HG03439 (cell line): ENCODE data around the gene ANKK1.

Source experiments
- ATAC-seq: cut with Tn5 transposase; IDR thresholded peaks from one replicate; pipeline ENCODE4 v1.9.1; 2021; ENCODE audit warnings: mild to moderate bottlenecking, moderate library complexity; ENCODE audit not compliant: unreplicated experiment

The ANKK1 gene

DNA sequence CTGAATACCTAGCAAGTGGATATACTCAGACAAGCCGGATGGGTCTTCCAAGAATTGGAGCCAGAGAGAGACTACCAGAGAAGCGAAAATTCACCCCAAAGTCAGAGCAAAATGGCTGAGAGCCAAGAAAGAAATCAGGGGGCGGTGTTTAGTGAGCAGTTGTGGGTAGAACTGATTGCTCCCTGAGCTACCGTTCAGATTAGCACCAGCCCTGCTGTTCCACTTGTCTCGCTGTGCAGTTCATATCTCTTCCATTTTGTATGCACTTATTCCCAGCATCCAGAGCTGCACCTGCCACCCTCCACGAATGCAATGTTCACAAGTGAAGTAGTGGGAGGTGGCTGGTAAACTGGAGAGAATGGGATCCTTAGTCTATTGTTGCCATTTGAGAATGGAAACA, 62.2 kb downstream of the ANKK1 start:
- ATAC-seq = no peak
